Astrocyte (in vitro differentiated cells and primary cell): ENCODE measurements around the gene DES. TPM values are rescaled to one million over a fixed set of nuclear protein-coding genes. Genes with fewer than 3 reads are reported as not detected.

Experiments
- DNase-seq: peaks from one replicate; pipeline ENCODE4 v3.0.0-alpha.2; 2010; ENCODE audit warnings: low read depth
- FAIRE-seq: peaks from 2 replicates; lab custom pipeline; 2011; peaks lifted over from hg19 to GRCh38; lab: Jason Lieb, UNC
- H2AFZ ChIP-seq: 2 replicates; pipeline ENCODE4 v1.6.0; 2012; ENCODE audit warnings: low read depth, low read length, inconsistent platforms
- H3K27ac ChIP-seq: 2 replicates; pipeline ENCODE4 v1.5.1; 2011; ENCODE audit warnings: low read depth, low read length, inconsistent platforms
- H3K27me3 ChIP-seq: 2 replicates; pipeline ENCODE4 v1.6.0; 2011; ENCODE audit warnings: low read length, inconsistent platforms; ENCODE audit not compliant: insufficient read depth
- H3K36me3 ChIP-seq: 2 replicates; pipeline ENCODE4 v1.5.1; 2011; ENCODE audit warnings: low read length, inconsistent platforms; ENCODE audit not compliant: insufficient read depth
- H3K4me1 ChIP-seq: 2 replicates; pipeline ENCODE4 v1.5.1; 2011; ENCODE audit warnings: low read length, inconsistent platforms; ENCODE audit not compliant: insufficient read depth
- H3K4me2 ChIP-seq: 2 replicates; pipeline ENCODE4 v1.6.0; 2012; ENCODE audit warnings: low read length, inconsistent platforms
- H3K4me3 ChIP-seq: 2 replicates; pipeline ENCODE4 v1.5.1; 2011; ENCODE audit warnings: low read depth, mild to moderate bottlenecking, low read length, inconsistent platforms; ENCODE audit not compliant: insufficient read depth
- H3K79me2 ChIP-seq: 2 replicates; pipeline ENCODE4 v1.6.0; 2012; ENCODE audit warnings: mild to moderate bottlenecking, low read length, inconsistent platforms; ENCODE audit not compliant: insufficient read depth
- H3K9ac ChIP-seq: 2 replicates; pipeline ENCODE4 v1.6.0; 2012; ENCODE audit warnings: mild to moderate bottlenecking, low read length, inconsistent platforms
- H3K9me3 ChIP-seq: 2 replicates; pipeline ENCODE4 v1.5.1; 2012; ENCODE audit warnings: low read depth, mild to moderate bottlenecking, low read length, inconsistent platforms; ENCODE audit not compliant: insufficient read depth
- H4K20me1 ChIP-seq: 2 replicates; pipeline ENCODE4 v1.6.0; 2012; ENCODE audit warnings: low read length, inconsistent platforms; ENCODE audit not compliant: insufficient read depth
- H3K27ac Mint-ChIP-seq: one replicate; pipeline ENCODE4 v1.8.0; 2021; ENCODE audit warnings: mild to moderate bottlenecking, mixed read lengths; ENCODE audit not compliant: unreplicated experiment
- H3K27me3 Mint-ChIP-seq: one replicate; pipeline ENCODE4 v1.8.0; 2021; ENCODE audit warnings: low read depth, mixed read lengths; ENCODE audit not compliant: unreplicated experiment
- H3K36me3 Mint-ChIP-seq: one replicate; pipeline ENCODE4 v1.8.0; 2021; ENCODE audit warnings: low read depth, mixed read lengths; ENCODE audit not compliant: unreplicated experiment
- H3K4me1 Mint-ChIP-seq: one replicate; pipeline ENCODE4 v1.8.0; 2021; ENCODE audit warnings: low read depth, mixed read lengths; ENCODE audit not compliant: unreplicated experiment
- H3K4me3 Mint-ChIP-seq: one replicate; pipeline ENCODE4 v1.8.0; 2021; ENCODE audit warnings: mild to moderate bottlenecking, moderate library complexity, mixed read lengths; ENCODE audit not compliant: unreplicated experiment
- H3K9me3 Mint-ChIP-seq: one replicate; pipeline ENCODE4 v1.8.0; 2021; ENCODE audit warnings: mild to moderate bottlenecking, mixed read lengths; ENCODE audit not compliant: unreplicated experiment
- CTCF ChIP-seq: IDR thresholded peaks from 2 replicates; pipeline ENCODE4 v1.5.1; 2011; ENCODE audit warnings: low read depth, mild to moderate bottlenecking, inconsistent platforms, low read length, moderate library complexity; ENCODE audit not compliant: insufficient read depth
- EZH2 ChIP-seq: IDR thresholded peaks from 2 replicates; pipeline ENCODE4 v1.6.1; 2012; ENCODE audit warnings: mild to moderate bottlenecking, low read length, inconsistent platforms; ENCODE audit not compliant: insufficient read depth
- total RNA-seq: library from RNA; stranded (reverse); gene quantifications from 2 replicates; pipeline ENCODE4 v1.2.1, GENCODE V29; 2021

DES gene
- total RNA-seq, 1 donor from 2014 or later: 5.4 TPM

GRCh38 chr2:219404291-219404910 lies 13.8 kb upstream of the DES start:
- Mint-ChIP-seq H3K27ac (peak overlapping the region; percentile 81), H3K4me1 (peaks cover 39% of the 10 kb centered on the region), H3K36me3 (no peaks in the 10 kb centered on the region), H3K27me3 (peaks cover 3% of the 10 kb centered on the region), H3K9me3 (no peaks in the 10 kb centered on the region), H3K4me3 (no peak overlapping the region)
- Histone ChIP-seq H3K27me3 (no peaks in the 10 kb centered on the region), H3K4me3 (no peak overlapping the region), H3K4me1 (peaks cover 20% of the 10 kb centered on the region), H3K36me3 (no peaks in the 10 kb centered on the region), H4K20me1 (no peaks in the 10 kb centered on the region), H2AFZ (no peak overlapping the region), H3K9ac (no peak overlapping the region), H3K9me3 (no peaks in the 10 kb centered on the region), H3K4me2 (no peak overlapping the region), H3K79me2 (no peaks in the 10 kb centered on the region), H3K27ac (no peak overlapping the region)
- FAIRE-seq: no peak
- no peak for DNase-seq
- no peak for TF ChIP-seq CTCF
- no peak for TF ChIP-seq EZH2

GRCh38 chr2:219404954-219405353 lies 13.2 kb upstream of the DES start:
- Histone ChIP-seq H3K9ac (no peak overlapping the region), H3K79me2 (no peaks in the 10 kb centered on the region), H2AFZ (no peak overlapping the region), H3K4me3 (no peak overlapping the region), H3K4me2 (no peak overlapping the region), H3K36me3 (no peaks in the 10 kb centered on the region), H3K27ac (no peak overlapping the region), H4K20me1 (no peaks in the 10 kb centered on the region), H3K27me3 (no peaks in the 10 kb centered on the region), H3K9me3 (no peaks in the 10 kb centered on the region), H3K4me1 (peaks cover 20% of the 10 kb centered on the region)
- H3K36me3 Mint-ChIP-seq: no peaks in the 10 kb centered on the region
- FAIRE-seq (no peak), DNase-seq (no peak)
- TF ChIP-seq EZH2 (no peak), CTCF (no peak)
- H3K27me3 Mint-ChIP-seq: peaks cover 3% of the 10 kb centered on the region
- H3K4me3 Mint-ChIP-seq: no peak overlapping the region
- peak overlapping the region; percentile 81 for H3K27ac Mint-ChIP-seq
- H3K9me3 Mint-ChIP-seq: no peaks in the 10 kb centered on the region
- H3K4me1 Mint-ChIP-seq: peaks cover 39% of the 10 kb centered on the region

- Histone ChIP-seq H2AFZ (no peak overlapping the region), H3K4me1 (peaks cover 20% of the 10 kb centered on the region), H3K27me3 (no peaks in the 10 kb centered on the region), H4K20me1 (no peaks in the 10 kb centered on the region), H3K27ac (no peak overlapping the region), H3K4me2 (no peak overlapping the region), H3K9me3 (no peaks in the 10 kb centered on the region), H3K4me3 (no peak overlapping the region), H3K36me3 (no peaks in the 10 kb centered on the region), H3K9ac (no peak overlapping the region), H3K79me2 (no peaks in the 10 kb centered on the region)
- no peak overlapping the region for H3K27ac Mint-ChIP-seq
- FAIRE-seq: no peak
- TF ChIP-seq CTCF (no peak), EZH2 (no peak)
- H3K4me3 Mint-ChIP-seq: no peak overlapping the region
- peaks cover 34% of the 10 kb centered on the region for H3K4me1 Mint-ChIP-seq
- no peak for DNase-seq
- H3K27me3 Mint-ChIP-seq: no peaks in the 10 kb centered on the region
- H3K9me3 Mint-ChIP-seq: no peaks in the 10 kb centered on the region
- H3K36me3 Mint-ChIP-seq: no peaks in the 10 kb centered on the region
Measured at GRCh38 chr2:219405451-219405850, 12.7 kb upstream of the DES start.
